ENCODE measurements around the gene TUBE1.
A peak's percentile ranks its signal among the peaks of the same experiment; 100 is the strongest.

TUBE1 gene

GRCh38 chr6:112033791-112034615 is 53.3 kb downstream of the TUBE1 start:
- peak; percentile 24 for DNase-seq (ENCODE audit: low spot score)

- no peak for DNase-seq (ENCODE audit: low spot score)
Observed at GRCh38 chr6:112032728-112033127, 54.6 kb downstream of the TUBE1 start.

- DNase-seq (ENCODE audit: low spot score): no peak
Observed at GRCh38 chr6:112031960-112032359, 55.3 kb downstream of the TUBE1 start.

GRCh38 chr6:112030961-112031660 is 56.2 kb downstream of the TUBE1 start:
- DNase-seq (ENCODE audit: low spot score): no peak

- no peak for DNase-seq (ENCODE audit: low spot score)
Observed at GRCh38 chr6:112030206-112030960, 56.9 kb downstream of the TUBE1 start.

GRCh38 chr6:112029045-112029822 is 58.0 kb downstream of the TUBE1 start:
- DNase-seq (ENCODE audit: low spot score): peak; percentile 55

GRCh38 chr6:112027942-112028674 is 59.2 kb downstream of the TUBE1 start:
- no peak for DNase-seq (ENCODE audit: low spot score)

- no peak for DNase-seq (ENCODE audit: low spot score)
Observed at GRCh38 chr6:112026933-112027332, 60.3 kb downstream of the TUBE1 start.

GRCh38 chr6:112024464-112024863 is 62.8 kb downstream of the TUBE1 start:
- DNase-seq (ENCODE audit: low spot score): no peak

GRCh38 chr6:112022749-112023148 is 64.5 kb downstream of the TUBE1 start:
- no peak for DNase-seq (ENCODE audit: low spot score)

- no peak for DNase-seq (ENCODE audit: low spot score)
Observed at GRCh38 chr6:112021691-112022310, 65.5 kb downstream of the TUBE1 start.

All from pons (tissue), 1 donor.